ENCODE measurements around the gene EFNB3. TPM values are rescaled to one million over a fixed set of nuclear protein-coding genes. Genes with fewer than 3 reads are reported as not detected.

Gene EFNB3
- total and polyA plus RNA-seq, 2 of the 13 experiments (the other 11 are each of a cell fraction or from before 2014, with no cell fraction given), result 0.07 to 0.25 TPM

DNA sequence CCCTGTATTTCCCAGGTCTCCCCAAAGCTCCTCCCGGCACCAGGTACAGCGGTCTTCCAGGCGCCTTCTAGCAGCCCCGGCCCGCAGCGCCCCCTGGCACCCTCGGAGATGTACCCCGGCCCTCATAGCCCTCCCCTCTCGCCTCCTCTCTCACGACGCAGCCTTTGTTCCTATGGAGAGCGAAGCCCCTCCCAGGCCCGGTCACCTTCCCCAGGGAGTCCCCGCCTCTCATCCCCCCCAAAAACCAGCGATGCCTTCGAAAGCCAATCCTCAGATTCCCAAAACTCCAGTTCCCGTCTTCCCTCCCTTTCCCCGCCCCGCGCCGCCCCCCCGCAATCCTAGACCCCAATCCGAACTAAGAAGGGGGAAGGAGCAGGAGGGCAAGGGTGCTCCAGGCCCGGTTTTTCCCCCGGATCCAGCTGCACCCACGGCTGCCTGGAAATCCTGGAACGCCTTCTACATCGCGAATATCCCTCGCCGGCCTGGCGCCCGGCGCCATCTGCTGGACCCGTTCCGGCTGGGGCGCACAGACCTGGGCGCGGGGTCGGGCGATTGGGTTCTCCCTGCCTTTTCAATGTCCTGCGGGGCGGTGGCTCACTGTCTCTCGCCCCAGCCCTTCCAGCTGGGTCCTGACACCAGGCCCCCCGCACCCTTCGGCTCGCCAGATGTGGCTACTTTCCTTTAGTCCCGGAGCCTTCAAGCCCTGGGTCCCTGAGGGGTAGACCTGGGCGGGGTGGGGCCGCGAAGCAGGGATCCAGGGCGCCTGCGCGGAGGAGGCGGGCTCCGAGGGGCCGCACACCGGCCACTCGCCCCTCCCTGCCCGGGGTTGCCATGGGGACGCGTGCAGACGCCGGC, 12.1 kb downstream of the EFNB3 start, which contains the start of gene DNAH2 (continued):
- peak; percentile 62 for TF ChIP-seq ZNF407 (CRISPR knock-in tag; IDR thresholded peaks at IDR 0.05; ENCODE audit: not compliant biosample characterization)
- peak; percentile 68; the same call in 1 of the 2 replicates for TF ChIP-seq ZNF501 (CRISPR knock-in tag; IDR thresholded peaks at IDR 0.05)
- peak; percentile 68; the same call in 1 of the 2 replicates for TF ChIP-seq GABPB1 (CRISPR knock-in tag; IDR thresholded peaks at IDR 0.05)
- 0 out of 2 replicates have a peak, but pooled peaks have one; percentile 33 for TF ChIP-seq MEIS2 (CRISPR knock-in tag; IDR thresholded peaks at IDR 0.05)
- peak; percentile 57 for TF ChIP-seq PTBP1 (IDR thresholded peaks at IDR 0.05; ENCODE audit: low read depth, low read length, poor library complexity, severe bottlenecking)
- TF ChIP-seq ETV5 (CRISPR knock-in tag; IDR thresholded peaks at IDR 0.05; ENCODE audit: borderline replicate concordance), result no peak
- peak; percentile 38; the same call in 1 of the 2 replicates for TF ChIP-seq ISL2 (CRISPR knock-in tag; IDR thresholded peaks at IDR 0.05)
- peak; percentile 81 for TF ChIP-seq ZNF670 (CRISPR knock-in tag; IDR thresholded peaks at IDR 0.05; ENCODE audit: borderline replicate concordance)
- 0 out of 2 replicates have a peak, but pooled peaks have one; percentile 23 for TF ChIP-seq YEATS2 (CRISPR knock-in tag; IDR thresholded peaks at IDR 0.05; ENCODE audit: borderline replicate concordance)
- TF ChIP-seq SMAD9 (CRISPR knock-in tag; IDR thresholded peaks at IDR 0.05), result 0 out of 2 replicates have a peak, but pooled peaks have one; percentile 47
- TF ChIP-seq ELF3 (CRISPR knock-in tag; IDR thresholded peaks at IDR 0.05), result peak; percentile 28; the same call in 1 of the 2 replicates
- peak; percentile 58; the same call in 1 of the 2 replicates for TF ChIP-seq MTA1 (CRISPR knock-in tag; IDR thresholded peaks at IDR 0.05; ENCODE audit: borderline replicate concordance)
- peak; percentile 19 for TF ChIP-seq ASH2L (IDR thresholded peaks at IDR 0.05; ENCODE audit: insufficient read length, low read depth, low read length)
- TF ChIP-seq LCORL (IDR thresholded peaks at IDR 0.05), result 0 out of 2 replicates have a peak, but pooled peaks have one; percentile 18
- TF ChIP-seq LCORL (CRISPR knock-in tag; IDR thresholded peaks at IDR 0.05), result peak; percentile 72
- no peak for TF ChIP-seq ZBTB21 (CRISPR knock-in tag; IDR thresholded peaks at IDR 0.05)
- peak; percentile 47; the same call in 1 of the 2 replicates for TF ChIP-seq POGZ (CRISPR knock-in tag; IDR thresholded peaks at IDR 0.05)
- TF ChIP-seq RAD21 (CRISPR knock-in tag; IDR thresholded peaks at IDR 0.05), result peak; percentile 71
- peak; percentile 51; the same call in 1 of the 2 replicates for TF ChIP-seq ZNF274 (CRISPR knock-in tag; IDR thresholded peaks at IDR 0.05)
- no peak for TF ChIP-seq NR2F2 (IDR thresholded peaks at IDR 0.05; ENCODE audit: borderline replicate concordance, low read depth)

All from HepG2 (cell line).